GM12864 (cell line): Measurements from ENCODE around the gene RERE.
A peak's percentile ranks its signal among the peaks of the same experiment; 100 is the strongest.

ENCODE experiments used
- DNase-seq: peaks from one replicate; pipeline ENCODE4 v3.0.0-alpha.2; 2011; ENCODE audit warnings: low read depth
- H3K4me3 ChIP-seq: 2 replicates; pipeline ENCODE4 v1.5.1; 2011; ENCODE audit warnings: mild to moderate bottlenecking, low read depth, low read length, control low read depth
- CTCF ChIP-seq: IDR thresholded peaks from 2 replicates; pipeline ENCODE4 v1.5.1; 2011; ENCODE audit warnings: low read depth, mild to moderate bottlenecking, moderate library complexity, low read length, control low read depth, inconsistent platforms; ENCODE audit errors: missing control alignments

RERE gene

GRCh38 chr1:8817412-8818324 is at the start of gene RERE:
Gene RERE, minus strand, starts transcription at chr1:8817640.
- no peak for TF ChIP-seq CTCF
- peak; percentile 69 for DNase-seq
- H3K4me3 ChIP-seq, result peak within 1 kb of the TSS; percentile 92

GRCh38 chr1:8866792-8867415 is 49.5 kb upstream of the RERE start:
- no peak for DNase-seq
- H3K4me3 ChIP-seq, result no peak overlapping the region
- TF ChIP-seq CTCF, result no peak

- TF ChIP-seq CTCF, result no peak
- H3K4me3 ChIP-seq, result no peak overlapping the region
- no peak for DNase-seq
Observed at GRCh38 chr1:8866173-8866791, 48.8 kb upstream of the RERE start.

GRCh38 chr1:8864713-8865344 is 47.4 kb upstream of the RERE start:
- no peak for DNase-seq
- TF ChIP-seq CTCF, result no peak

GRCh38 chr1:8863794-8864233 is 46.4 kb upstream of the RERE start:
- no peak overlapping the region for H3K4me3 ChIP-seq
- no peak for DNase-seq
- TF ChIP-seq CTCF, result no peak

More at GRCh38 chr1:8864713-8865344, 47.4 kb upstream of the RERE start:
- H3K4me3 ChIP-seq, result no peak overlapping the region

GRCh38 chr1:8863138-8863537 is 45.7 kb upstream of the RERE start:
- TF ChIP-seq CTCF, result no peak
- no peak overlapping the region for H3K4me3 ChIP-seq
- no peak for DNase-seq
